Endothelial cell of umbilical vein (primary cell): ENCODE results near the gene ADGB. TPM values are rescaled to one million over a fixed set of nuclear protein-coding genes. Genes with fewer than 3 reads are reported as not detected.

Source experiments
- BruUV-seq: library from RNA; stranded (reverse); fragments of 400-500 nt; replicated peaks from 2 replicates; lab custom pipeline; 2021; lab: Mats Ljungman, UMichigan
- CTCF ChIA-PET: fragments of 300-600, 350-600 bp; sonication (Branson Sonifier 250); formaldehyde crosslinking; loops from one replicate; lab custom pipeline; 2021; ENCODE audit warnings: antibody characterized with exemption, inconsistent platforms; lab: Charles Lee
- POLR2A ChIA-PET: fragments of 300-600, 350-600 bp; sonication (Branson Sonifier 250); formaldehyde crosslinking; loops from one replicate; lab custom pipeline; 2021; ENCODE audit warnings: antibody characterized with exemption, inconsistent platforms; lab: Charles Lee
- DNase-seq: peaks from one replicate; pipeline ENCODE4 v3.0.0-alpha.2; 2011; ENCODE audit warnings: low read depth, low spot score
- FAIRE-seq: peaks from 2 replicates; lab custom pipeline; 2011; peaks lifted over from hg19 to GRCh38; lab: Jason Lieb, UNC
- H2AFZ ChIP-seq: 2 replicates; pipeline ENCODE4 v1.6.0; 2012; ENCODE audit warnings: low read depth, low read length, control low read depth, inconsistent platforms
- H3K27ac ChIP-seq: 2 replicates; pipeline ENCODE4 v1.5.1; 2011; ENCODE audit warnings: low read depth, mild to moderate bottlenecking, control low read depth, low read length, moderate library complexity; ENCODE audit not compliant: insufficient read depth
- H3K27me3 ChIP-seq, 2 experiments: 2 replicates each; pipeline versions ENCODE4 v1.6.0 to v1.6.1; 2011; ENCODE audit warnings: low read length in 2 of 2, mixed read lengths in 1 of 2; ENCODE audit not compliant: control insufficient read depth in 2 of 2, insufficient read depth in 2 of 2
- H3K36me3 ChIP-seq, 2 experiments: 2 replicates in 1 of 2; 3 replicates in 1 of 2; pipeline ENCODE4 v1.5.1; 2011; ENCODE audit warnings: low read length in 2 of 2, mild to moderate bottlenecking in 1 of 2, moderate library complexity in 1 of 2; ENCODE audit not compliant: control insufficient read depth in 2 of 2, insufficient read depth in 2 of 2; ENCODE audit errors: extremely low read depth in 1 of 2
- H3K4me1 ChIP-seq: 3 replicates; pipeline ENCODE4 v1.5.1; 2011; ENCODE audit warnings: mild to moderate bottlenecking, low read length; ENCODE audit not compliant: control insufficient read depth, insufficient read depth; ENCODE audit errors: extremely low read depth
- H3K4me2 ChIP-seq: 2 replicates; pipeline ENCODE4 v1.6.1; 2011; ENCODE audit warnings: low read length, control low read depth, mixed read lengths; ENCODE audit not compliant: insufficient read depth
- H3K4me3 ChIP-seq, 3 experiments: fragments of 200-600 bp in 1 of 3; sonication (generic), shearing (Covaris generic) in 1 of 3; replicated peaks in 1 of 3; 2 replicates each; pipeline ENCODE4 v1.5.1; 2011 to 2016; ENCODE audit warnings: control low read depth in 3 of 3, low read length in 3 of 3, mild to moderate bottlenecking in 2 of 3, inconsistent platforms in 1 of 3, low read depth in 1 of 3, moderate library complexity in 1 of 3; ENCODE audit not compliant: insufficient read depth in 1 of 3
- H3K79me2 ChIP-seq: 2 replicates; pipeline ENCODE4 v1.6.0; 2012; ENCODE audit warnings: low read length, inconsistent platforms; ENCODE audit not compliant: control insufficient read depth, insufficient read depth
- H3K9ac ChIP-seq: replicated peaks from 2 replicates; pipeline ENCODE3; 2011; ENCODE audit warnings: low read length, control low read depth; ENCODE audit not compliant: insufficient read depth; ENCODE audit errors: extremely low read depth
- H3K9me1 ChIP-seq: replicated peaks from 3 replicates; pipeline ENCODE4 v1.6.0; 2011; ENCODE audit warnings: mild to moderate bottlenecking, low read length; ENCODE audit not compliant: control insufficient read depth, insufficient read depth; ENCODE audit errors: extremely low read depth
- H3K9me3 ChIP-seq: replicated peaks from 2 replicates; pipeline ENCODE4 v1.5.1; 2012; ENCODE audit warnings: low read length, inconsistent platforms; ENCODE audit not compliant: control insufficient read depth, insufficient read depth
- H4K20me1 ChIP-seq: replicated peaks from 2 replicates; pipeline ENCODE3; 2011; ENCODE audit warnings: mild to moderate bottlenecking, low read length; ENCODE audit not compliant: control insufficient read depth, insufficient read depth; ENCODE audit errors: extremely low read depth
- CTCF ChIP-seq, 2 donors: IDR thresholded peaks; 1 replicate in 1 of 2; 2 replicates in 1 of 2; pipeline ENCODE4 v1.5.1; 2011; ENCODE audit warnings: low read length in 2 of 2, mild to moderate bottlenecking in 2 of 2, moderate library complexity in 2 of 2, control low read depth in 1 of 2, inconsistent platforms in 1 of 2, low read depth in 1 of 2; ENCODE audit not compliant: insufficient read depth in 1 of 2; ENCODE audit errors: extremely low read depth in 1 of 2
- EZH2 ChIP-seq: IDR thresholded peaks from 2 replicates; pipeline ENCODE4 v1.6.1; 2012; ENCODE audit warnings: borderline replicate concordance, low read depth, mild to moderate bottlenecking, moderate library complexity, low read length, inconsistent platforms; ENCODE audit not compliant: severe bottlenecking
- FOS ChIP-seq: IDR thresholded peaks from 2 replicates; pipeline ENCODE4 v1.6.1; 2011; ENCODE audit warnings: mild to moderate bottlenecking, low read length, moderate library complexity, borderline replicate concordance; ENCODE audit not compliant: insufficient read depth
- GATA2 ChIP-seq: IDR thresholded peaks from 2 replicates; pipeline ENCODE4 v1.7.0; 2011; ENCODE audit warnings: low read depth, mild to moderate bottlenecking, moderate library complexity, mixed read lengths, low read length; ENCODE audit not compliant: insufficient read length, insufficient read depth
- JUN ChIP-seq: IDR thresholded peaks from 2 replicates; pipeline ENCODE4 v1.6.1; 2011; ENCODE audit warnings: borderline replicate concordance, low read depth; ENCODE audit not compliant: insufficient read length, insufficient read depth
- MAX ChIP-seq: IDR thresholded peaks from 2 replicates; pipeline ENCODE4 v1.6.1; 2011; ENCODE audit not compliant: insufficient read depth, insufficient read length
- MYC ChIP-seq: IDR thresholded peaks from one replicate; pipeline ENCODE4 v1.6.1; 2011; ENCODE audit warnings: mild to moderate bottlenecking, low read depth, low read length
- POLR2A ChIP-seq: IDR thresholded peaks from 2 replicates; pipeline ENCODE4 v1.6.1; 2012; ENCODE audit warnings: low read depth, mild to moderate bottlenecking, control low read depth, low read length
- POLR2AphosphoS5 ChIP-seq: IDR thresholded peaks from 2 replicates; pipeline ENCODE4 v1.6.1; 2012; ENCODE audit warnings: low read depth, mild to moderate bottlenecking, control low read depth, low read length, moderate library complexity; ENCODE audit not compliant: insufficient read depth
- dilution Hi-C: fragments of 300-500 bp; cut with MboI; formaldehyde crosslinking; loops from one replicate; pipeline ENCODE4 v1.15.0; 2019; ENCODE audit warnings: low sequenced_read_pairs; ENCODE audit not compliant: extremely low pct_ligation_motif_present
- intact Hi-C: fragments of 100-400 bp; cut with micrococcal nuclease; formaldehyde crosslinking; loops from one replicate; pipeline ENCODE4 v1.10.0; 2022
- polyA plus RNA-seq, 4 experiments: library from polyadenylated mRNA; depleted of rRNA in 3 of 4; stranded (reverse) in 3 of 4; unstranded in 1 of 4; fragments of >200 nt; gene quantifications; 2 replicates each; pipeline versions ENCODE4 v1.2.1 to v1.2.3, GENCODE V29; 2011 to 2012; ENCODE audit warnings: missing spikeins in 1 of 4
- total RNA-seq: library from RNA; stranded (reverse); gene quantifications from 2 replicates; pipeline ENCODE4 v1.2.3, GENCODE V29; 2021

The ADGB gene
- total and polyA plus RNA-seq, 2 donors (not counting 3 experiments of a cell fraction or from before 2014, with no cell fraction given), result not detected

- POLR2A ChIA-PET, result no interaction called here
- intact Hi-C loops, result loop anchor here (5.0 kb wide), 1 partner anchor 103 kb away; no protein-coding TSS in a partner anchor
These were observed 14.8 kb upstream of the ADGB start for GRCh38 chr6:146583966-146584365.

More at GRCh38 chr6:146583966-146584365, 14.8 kb upstream of the ADGB start:
- H4K20me1 ChIP-seq, result no peaks in the 10 kb centered on the region
- no peak for TF ChIP-seq POLR2AphosphoS5
- TF ChIP-seq MYC, result no peak
- no peak for TF ChIP-seq FOS
- no peak for TF ChIP-seq GATA2
- TF ChIP-seq POLR2A, result no peak
- no peak for TF ChIP-seq EZH2
- TF ChIP-seq CTCF (IDR thresholded peaks at IDR 0.05; ENCODE audit: extremely low read depth in 1 of 2, insufficient read depth in 1 of 2, low read depth in 1 of 2, low read length in 2 of 2), result no peak
- no peak for TF ChIP-seq MAX
- no peak for TF ChIP-seq JUN
- no peak for DNase-seq
- no peaks in the 10 kb centered on the region for H3K9me3 ChIP-seq
- H2AFZ ChIP-seq, result no peak overlapping the region
- no peaks in the 10 kb centered on the region for H3K4me1 ChIP-seq
- no peak overlapping the region for H3K4me3 ChIP-seq
- BruUV-seq, result no TSS peak
- FAIRE-seq, result no peak
- no peak overlapping the region for H3K27ac ChIP-seq
- H3K9ac ChIP-seq, result no peak overlapping the region
- H3K79me2 ChIP-seq, result no peaks in the 10 kb centered on the region
- no peaks in the 10 kb centered on the region for H3K9me1 ChIP-seq
- H3K4me2 ChIP-seq, result no peak overlapping the region
- H3K36me3 ChIP-seq, result no peaks in the 10 kb centered on the region
- dilution Hi-C loops, result no loop called here
- H3K27me3 ChIP-seq, result no peaks in the 10 kb centered on the region
- CTCF ChIA-PET, result no interaction called here
